HCT116 (cell line): ENCODE measurements around the gene WDSUB1. TPM values are rescaled to one million over a fixed set of nuclear protein-coding genes. Genes with fewer than 3 reads are reported as not detected.

Source experiments
- ATAC-seq: fragments of 200-7000 bp; cut with Tn5 transposase; 2 replicates; pipeline ENCODE4 v1.9.1; 2020; ENCODE audit warnings: mild to moderate bottlenecking, moderate library complexity
- BruUV-seq: library from RNA; stranded (reverse); fragments of 400-500 nt; replicated peaks from 2 replicates; lab custom pipeline; 2021; lab: Mats Ljungman, UMichigan
- CTCF ChIA-PET: fragments of 300-600 bp; sonication (Branson Sonifier 250); formaldehyde crosslinking; loops from one replicate; lab custom pipeline; 2021; ENCODE audit warnings: antibody characterized with exemption; lab: Charles Lee
- POLR2A ChIA-PET: fragments of 300-600, 350-600 bp; sonication (Branson Sonifier 250); formaldehyde crosslinking; loops from one replicate; lab custom pipeline; 2021; ENCODE audit warnings: antibody characterized with exemption; lab: Charles Lee
- RAD21 ChIA-PET, 2 experiments: fragments of 300-600 bp; sonication (Branson Sonifier 250); formaldehyde crosslinking; loops; one replicate each; lab custom pipeline; 2023; ENCODE audit warnings: low total read pairs in 2 of 2; ENCODE audit not compliant: uncharacterized antibody in 2 of 2, unreplicated experiment in 2 of 2, low non-redundant PET in 1 of 2; lab: Charles Lee
- DNase-seq: peaks from one replicate; pipeline ENCODE4 v3.0.0-alpha.2; 2010; ENCODE audit warnings: low read depth, low spot score
- H2AFZ ChIP-seq: fragments of 200-600 bp; shearing (Covaris generic), sonication (generic); 2 replicates; pipeline ENCODE4 v1.6.1; 2017; ENCODE audit warnings: low read depth, mixed run types, mixed read lengths, antibody characterized with exemption, low read length; ENCODE audit not compliant: poor library complexity, severe bottlenecking
- H3K27ac ChIP-seq: 2 replicates; pipeline ENCODE4 v1.5.1; 2012; ENCODE audit warnings: low read depth, low read length
- H3K27me3 ChIP-seq: fragments of 200-600 bp; sonication (generic); 2 replicates; pipeline ENCODE4 v1.6.1; 2016; ENCODE audit warnings: mixed run types, low read length, mixed read lengths; ENCODE audit not compliant: insufficient read depth
- H3K36me3 ChIP-seq, 2 experiments: fragments of 200-500 bp in 1 of 2; fragments of 200-600 bp in 1 of 2; sonication (Bioruptor generic) in 1 of 2; sonication (generic) in 1 of 2; 2 replicates each; pipeline versions ENCODE4 v1.5.1 to v1.6.1; 2014 to 2016; ENCODE audit warnings: low read length in 2 of 2, inconsistent platforms in 1 of 2, mixed read lengths in 1 of 2, mixed run types in 1 of 2; ENCODE audit not compliant: insufficient read depth in 2 of 2, control insufficient read depth in 1 of 2
- H3K4me1 ChIP-seq, 2 experiments: fragments of 200-600 bp in 1 of 2; sonication (generic) in 1 of 2; 2 replicates each; pipeline versions ENCODE4 v1.5.1 to v1.6.1; 2012 to 2017; ENCODE audit warnings: low read length in 2 of 2, inconsistent platforms in 1 of 2, mild to moderate bottlenecking in 1 of 2, mixed read lengths in 1 of 2, mixed run types in 1 of 2, moderate library complexity in 1 of 2; ENCODE audit not compliant: insufficient read depth in 2 of 2, control insufficient read depth in 1 of 2
- H3K4me2 ChIP-seq: fragments of 200-600 bp; sonication (generic); 2 replicates; pipeline ENCODE4 v1.6.1; 2017; ENCODE audit warnings: mixed run types, low read length, mixed read lengths
- H3K4me3 ChIP-seq, 2 experiments: fragments of 200-600 bp in 1 of 2; sonication (generic) in 1 of 2; replicated peaks in 1 of 2; 2 replicates each; pipeline ENCODE4 v1.5.1; 2011 to 2016; ENCODE audit warnings: low read length in 2 of 2, control low read depth in 1 of 2, low read depth in 1 of 2, mild to moderate bottlenecking in 1 of 2, mixed read lengths in 1 of 2, mixed run types in 1 of 2
- H3K79me2 ChIP-seq: fragments of 200-600 bp; sonication (generic); 2 replicates; pipeline ENCODE4 v1.6.1; 2017; ENCODE audit warnings: mild to moderate bottlenecking, mixed run types, low read length, moderate library complexity, mixed read lengths; ENCODE audit not compliant: insufficient read depth
- H3K9ac ChIP-seq: fragments of 200-600 bp; sonication (generic); 2 replicates; pipeline ENCODE4 v1.6.1; 2016; ENCODE audit warnings: low read length, mixed read lengths
- H3K9me2 ChIP-seq: fragments of 200-600 bp; sonication (generic), shearing (Covaris generic); 2 replicates; pipeline ENCODE4 v1.6.1; 2017; ENCODE audit warnings: mixed run types, mild to moderate bottlenecking, moderate library complexity; ENCODE audit not compliant: insufficient read depth
- H3K9me3 ChIP-seq, 2 experiments: fragments of 200-500 bp in 1 of 2; fragments of 200-600 bp in 1 of 2; sonication (Bioruptor generic) in 1 of 2; sonication (generic) in 1 of 2; 2 replicates each; pipeline ENCODE4 v1.6.1; 2014 to 2017; ENCODE audit warnings: low read length in 2 of 2, mixed read lengths in 2 of 2, inconsistent platforms in 1 of 2, low read depth in 1 of 2, mild to moderate bottlenecking in 1 of 2, mixed run types in 1 of 2, moderate library complexity in 1 of 2; ENCODE audit not compliant: control insufficient read depth in 1 of 2, insufficient read depth in 1 of 2
- H4K20me1 ChIP-seq: fragments of 200-600 bp; sonication (generic), shearing (Covaris generic); 2 replicates; pipeline ENCODE4 v1.6.1; 2017; ENCODE audit warnings: mixed run types, mild to moderate bottlenecking, moderate library complexity; ENCODE audit not compliant: insufficient read depth
- ATF3 ChIP-seq: IDR thresholded peaks from 2 replicates; pipeline ENCODE4 v1.6.1; 2012
- CEBPB ChIP-seq: IDR thresholded peaks from 2 replicates; pipeline ENCODE4 v1.6.1; 2012; ENCODE audit warnings: low read depth
- EGR1 ChIP-seq: IDR thresholded peaks from 2 replicates; pipeline ENCODE4 v1.6.1; 2012; ENCODE audit warnings: low read depth
- EZH2phosphoT487 ChIP-seq: fragments of 200-600 bp; IDR thresholded peaks from 2 replicates; pipeline ENCODE4 v1.6.1; 2018; ENCODE audit warnings: antibody characterized with exemption, borderline replicate concordance
- JUND ChIP-seq: IDR thresholded peaks from 2 replicates; pipeline ENCODE4 v1.6.1; 2012
- MAX ChIP-seq: IDR thresholded peaks from 2 replicates; pipeline ENCODE4 v1.6.1; 2012
- POLR2A ChIP-seq: IDR thresholded peaks from 2 replicates; pipeline ENCODE4 v1.7.0; 2011; ENCODE audit warnings: borderline replicate concordance; ENCODE audit not compliant: insufficient read depth, insufficient read length; ENCODE audit errors: extremely low read depth
- RAD21 ChIP-seq: IDR thresholded peaks from 2 replicates; pipeline ENCODE4 v1.6.1; 2012; ENCODE audit warnings: low read depth, mild to moderate bottlenecking
- SIN3A ChIP-seq: IDR thresholded peaks from 2 replicates; pipeline ENCODE4 v1.6.1; 2012; ENCODE audit warnings: low read depth
- SP1 ChIP-seq: IDR thresholded peaks from 2 replicates; pipeline ENCODE4 v1.6.1; 2012; ENCODE audit warnings: low read depth
- SRF ChIP-seq: IDR thresholded peaks from 2 replicates; pipeline ENCODE4 v1.6.1; 2012; ENCODE audit warnings: low read depth
- TCF7L2 ChIP-seq: IDR thresholded peaks from 2 replicates; pipeline ENCODE4 v1.7.0; 2011; ENCODE audit warnings: borderline replicate concordance, inconsistent platforms; ENCODE audit not compliant: insufficient read depth, insufficient read length; ENCODE audit errors: extremely low read depth
- YY1 ChIP-seq: IDR thresholded peaks from 2 replicates; pipeline ENCODE4 v1.6.1; 2011; ENCODE audit warnings: low read length, low read depth, moderate library complexity, mild to moderate bottlenecking; ENCODE audit not compliant: insufficient replicate concordance; ENCODE audit errors: extremely low read depth
- ZNF274 ChIP-seq: fragments of 200-500 bp; sonication (Bioruptor generic); IDR thresholded peaks from 2 replicates; pipeline ENCODE4 v1.6.1; 2014; ENCODE audit warnings: mild to moderate bottlenecking, low read depth, low read length, inconsistent platforms
- intact Hi-C: fragments of 100-400 bp; cut with micrococcal nuclease; formaldehyde crosslinking; loops from 2 replicates; pipeline ENCODE4 v1.10.0; 2022
- total RNA-seq: library from RNA; stranded (reverse); gene quantifications from one replicate; pipeline ENCODE4 v1.2.1, GENCODE V29; 2021; ENCODE audit not compliant: unreplicated experiment
- TF ChIP-seq, protein P1 (sequence below), 3 experiments: fragments of 200-600 bp in 1 of 3; sonication (generic) in 1 of 3; IDR thresholded peaks in 2 of 3; conservative IDR thresholded peaks in 1 of 3; 2 replicates each; pipeline ENCODE4 v1.5.1; 2012 to 2017; ENCODE audit warnings: low read depth in 2 of 3, low read length in 2 of 3, antibody characterized with exemption in 1 of 3, borderline replicate concordance in 1 of 3, control low read depth in 1 of 3, mild to moderate bottlenecking in 1 of 3, mixed read lengths in 1 of 3, mixed run types in 1 of 3, moderate library complexity in 1 of 3; ENCODE audit not compliant: insufficient read depth in 1 of 3

Gene WDSUB1
- total RNA-seq, 1 experiment from 2014 or later = 8.8 TPM

DNA sequence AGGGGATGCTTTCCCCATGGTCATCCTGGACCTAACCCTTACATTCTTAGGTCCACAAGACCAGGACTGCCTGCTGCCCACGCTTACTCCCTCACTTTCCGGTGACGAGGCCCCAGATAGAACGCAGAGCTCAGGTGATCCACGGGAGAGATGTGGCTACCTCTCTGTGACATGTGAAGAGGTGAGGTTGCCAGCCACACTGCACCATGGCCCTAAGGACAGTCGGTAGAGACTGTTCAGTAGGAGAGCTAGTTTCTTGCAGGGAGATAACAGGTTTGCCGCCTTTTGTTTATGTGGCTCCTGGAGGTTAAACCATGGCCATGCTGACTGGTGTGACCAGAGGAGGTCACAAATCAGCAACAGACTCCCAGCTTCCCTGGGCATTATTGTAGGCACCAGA is 71.4 kb downstream of the WDSUB1 start:
- Histone ChIP-seq H3K4me2 (no peak overlapping the region), H3K9me3 (no peaks in the 10 kb centered on the region), H3K36me3 (peaks cover 3 to 5% of the 10 kb centered on the region in 2 experiments; a peak in 3 of 4 replicates), H3K9me2 (no peaks in the 10 kb centered on the region), H3K79me2 (no peaks in the 10 kb centered on the region), H3K27ac (no peak overlapping the region)
- BruUV-seq = no TSS peak
- no peak for DNase-seq
- no peak for ATAC-seq
- CTCF ChIA-PET = no interaction called here
- TF ChIP-seq, protein P1, sequence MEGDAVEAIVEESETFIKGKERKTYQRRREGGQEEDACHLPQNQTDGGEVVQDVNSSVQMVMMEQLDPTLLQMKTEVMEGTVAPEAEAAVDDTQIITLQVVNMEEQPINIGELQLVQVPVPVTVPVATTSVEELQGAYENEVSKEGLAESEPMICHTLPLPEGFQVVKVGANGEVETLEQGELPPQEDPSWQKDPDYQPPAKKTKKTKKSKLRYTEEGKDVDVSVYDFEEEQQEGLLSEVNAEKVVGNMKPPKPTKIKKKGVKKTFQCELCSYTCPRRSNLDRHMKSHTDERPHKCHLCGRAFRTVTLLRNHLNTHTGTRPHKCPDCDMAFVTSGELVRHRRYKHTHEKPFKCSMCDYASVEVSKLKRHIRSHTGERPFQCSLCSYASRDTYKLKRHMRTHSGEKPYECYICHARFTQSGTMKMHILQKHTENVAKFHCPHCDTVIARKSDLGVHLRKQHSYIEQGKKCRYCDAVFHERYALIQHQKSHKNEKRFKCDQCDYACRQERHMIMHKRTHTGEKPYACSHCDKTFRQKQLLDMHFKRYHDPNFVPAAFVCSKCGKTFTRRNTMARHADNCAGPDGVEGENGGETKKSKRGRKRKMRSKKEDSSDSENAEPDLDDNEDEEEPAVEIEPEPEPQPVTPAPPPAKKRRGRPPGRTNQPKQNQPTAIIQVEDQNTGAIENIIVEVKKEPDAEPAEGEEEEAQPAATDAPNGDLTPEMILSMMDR (IDR thresholded peaks at IDR 0.05 in 2 of 3, conservative IDR thresholded peaks at IDR 0.05 in 1 of 3; ENCODE audit: borderline replicate concordance in 1 of 3, insufficient read depth in 1 of 3, low read depth in 2 of 3, low read length in 2 of 3) = no peak
- TF ChIP-seq ATF3 = no peak
- no peak for TF ChIP-seq CEBPB
- TF ChIP-seq RAD21 = no peak
- TF ChIP-seq POLR2A = no peak
- no peak for TF ChIP-seq SP1
- no peak for TF ChIP-seq SIN3A
- no peak for TF ChIP-seq TCF7L2
- TF ChIP-seq MAX = no peak
- no peak for TF ChIP-seq ZNF274
- no peak for TF ChIP-seq SRF
- TF ChIP-seq EGR1 = no peak
- TF ChIP-seq EZH2phosphoT487 = no peak
- no peak for TF ChIP-seq YY1
- no peak for TF ChIP-seq JUND
- TF ChIP-seq, all 23 proteins: peak for 0
- ChIA-PET POLR2A (no interaction called here), RAD21 (no interaction called here)
- Histone ChIP-seq H3K27me3 (no peaks in the 10 kb centered on the region), H2AFZ (no peak overlapping the region), H3K4me1 (no peaks in the 10 kb centered on the region), H3K4me3 (no peak overlapping the region), H3K9ac (no peak overlapping the region), H4K20me1 (no peaks in the 10 kb centered on the region)
- intact Hi-C loops = no loop called here
